GM23338 (cell line): Measurements from ENCODE around the gene KCNAB3. TPM values are rescaled to one million over a fixed set of nuclear protein-coding genes. Genes with fewer than 3 reads are reported as not detected.

ENCODE experiments used
- ATAC-seq: fragments of 200-7000 bp; cut with Tn5 transposase; 3 replicates; pipeline ENCODE4 v1.9.1; 2020
- DNase-seq: peaks from one replicate; pipeline ENCODE4 v3.0.0-alpha.2; 2015; ENCODE audit warnings: low spot score
- H2AFZ ChIP-seq: fragments of 200-600 bp; sonication (generic); 2 replicates; pipeline ENCODE4 v1.8.0; 2016; ENCODE audit warnings: antibody characterized with exemption, mild to moderate bottlenecking, moderate library complexity
- H3F3A ChIP-seq: fragments of 200-600 bp; sonication (generic); replicated peaks from 2 replicates; pipeline ENCODE4 v1.8.0; 2017; ENCODE audit warnings: antibody characterized with exemption, mixed run types, low read depth
- H3K27ac ChIP-seq: fragments of 200-600 bp; sonication (generic); 2 replicates; pipeline ENCODE4 v1.6.1; 2016; ENCODE audit warnings: low read depth
- H3K27me3 ChIP-seq: fragments of 200-600 bp; sonication (generic); 2 replicates; pipeline ENCODE4 v1.8.0; 2016; ENCODE audit warnings: mild to moderate bottlenecking, mixed run types, moderate library complexity; ENCODE audit not compliant: insufficient read depth
- H3K36me3 ChIP-seq: fragments of 200-600 bp; sonication (generic); 2 replicates; pipeline ENCODE4 v1.8.0; 2016; ENCODE audit warnings: mild to moderate bottlenecking; ENCODE audit not compliant: insufficient read depth
- H3K4me1 ChIP-seq: fragments of 200-600 bp; sonication (generic); 2 replicates; pipeline ENCODE4 v1.8.0; 2016; ENCODE audit warnings: mild to moderate bottlenecking, moderate library complexity; ENCODE audit not compliant: insufficient read depth
- H3K4me2 ChIP-seq: fragments of 200-600 bp; sonication (generic); 2 replicates; pipeline ENCODE4 v1.7.1; 2017; ENCODE audit warnings: mixed run types
- H3K4me3 ChIP-seq: fragments of 200-600 bp; sonication (generic); 2 replicates; pipeline ENCODE4 v1.6.1; 2016; ENCODE audit warnings: mixed run types
- H3K79me2 ChIP-seq: fragments of 200-600 bp; sonication (generic); replicated peaks from 2 replicates; pipeline ENCODE4 v1.8.0; 2017; ENCODE audit warnings: mild to moderate bottlenecking; ENCODE audit not compliant: insufficient read depth
- H3K9me2 ChIP-seq: fragments of 200-600 bp; sonication (generic); 2 replicates; pipeline ENCODE4 v1.8.0; 2017; ENCODE audit not compliant: insufficient read depth
- H4K20me1 ChIP-seq: fragments of 200-600 bp; sonication (generic); replicated peaks from 2 replicates; pipeline ENCODE4 v1.8.0; 2017; ENCODE audit warnings: mild to moderate bottlenecking; ENCODE audit not compliant: insufficient read depth
- H3K27ac Mint-ChIP-seq: 2 replicates; pipeline ENCODE4 v1.8.0; 2020; ENCODE audit warnings: inconsistent platforms, mild to moderate bottlenecking, moderate library complexity, mixed read lengths
- H3K27me3 Mint-ChIP-seq: 3 replicates; pipeline ENCODE4 v1.8.0; 2022; ENCODE audit warnings: low read depth, mild to moderate bottlenecking, moderate library complexity, mixed read lengths, inconsistent platforms; ENCODE audit not compliant: insufficient read depth, poor library complexity
- H3K36me3 Mint-ChIP-seq: 3 replicates; pipeline ENCODE4 v1.8.0; 2021; ENCODE audit warnings: low read depth, mild to moderate bottlenecking, inconsistent platforms, moderate library complexity, mixed read lengths
- H3K4me1 Mint-ChIP-seq: 3 replicates; pipeline ENCODE4 v1.8.0; 2020; ENCODE audit warnings: mild to moderate bottlenecking, inconsistent platforms, mixed read lengths
- H3K4me3 Mint-ChIP-seq: 3 replicates; pipeline ENCODE4 v1.8.0; 2021; ENCODE audit warnings: moderate library complexity, mild to moderate bottlenecking, inconsistent platforms, mixed read lengths
- H3K9me3 Mint-ChIP-seq: 3 replicates; pipeline ENCODE4 v1.8.0; 2020; ENCODE audit warnings: moderate library complexity, mild to moderate bottlenecking, inconsistent platforms, mixed read lengths
- CREB1 ChIP-seq: fragments of 250-450 bp; sonication (Bioruptor Pico); IDR thresholded peaks from 2 replicates; pipeline ENCODE4 v1.5.0; 2020; ENCODE audit warnings: low read depth, mild to moderate bottlenecking, moderate library complexity
- CTCF ChIP-seq, 2 experiments: fragments of 200-600 bp in 1 of 2; sonication (generic) in 1 of 2; conservative IDR thresholded peaks; 2 replicates each; pipeline versions ENCODE4 v1.5.1 to v1.6.1; 2016 to 2017; ENCODE audit warnings: antibody characterized with exemption in 2 of 2, low read depth in 2 of 2, mild to moderate bottlenecking in 2 of 2, moderate library complexity in 1 of 2
- EZH2 ChIP-seq: fragments of 200-600 bp; sonication (generic); IDR thresholded peaks from one replicate; pipeline ENCODE4 v1.8.0; 2017; ENCODE audit warnings: antibody characterized with exemption, mild to moderate bottlenecking, low read depth; ENCODE audit not compliant: unreplicated experiment
- EZH2phosphoT487 ChIP-seq: fragments of 200-600 bp; sonication (generic); IDR thresholded peaks from one replicate; pipeline ENCODE4 v1.8.1; 2018; ENCODE audit warnings: antibody characterized with exemption; ENCODE audit not compliant: unreplicated experiment
- JUNB ChIP-seq: IDR thresholded peaks from one replicate; pipeline ENCODE4 v1.6.1; 2016; ENCODE audit warnings: antibody characterized with exemption; ENCODE audit not compliant: unreplicated experiment
- NANOG ChIP-seq: IDR thresholded peaks from 2 replicates; pipeline ENCODE4 v1.6.1; 2016; ENCODE audit warnings: antibody characterized with exemption, borderline replicate concordance
- POLR2AphosphoS5 ChIP-seq: IDR thresholded peaks from 2 replicates; pipeline ENCODE4 v1.6.1; 2016; ENCODE audit warnings: antibody characterized with exemption, low read depth
- REST ChIP-seq: IDR thresholded peaks from one replicate; pipeline ENCODE4 v1.6.1; 2018; ENCODE audit warnings: antibody characterized with exemption; ENCODE audit not compliant: unreplicated experiment
- STAT1 ChIP-seq: IDR thresholded peaks from one replicate; pipeline ENCODE4 v1.6.1; 2016; ENCODE audit warnings: antibody characterized with exemption; ENCODE audit not compliant: unreplicated experiment
- ZNF114 ChIP-seq: fragments of 250-450 bp; sonication (Bioruptor Pico); IDR thresholded peaks from 2 replicates; pipeline ENCODE4 v1.5.0; 2020; ENCODE audit warnings: mild to moderate bottlenecking, moderate library complexity
- ZNF331 ChIP-seq: fragments of 250-450 bp; sonication (Bioruptor Pico); IDR thresholded peaks from 2 replicates; pipeline ENCODE4 v1.5.0; 2020; ENCODE audit warnings: low read depth, mild to moderate bottlenecking, moderate library complexity
- ZNF462 ChIP-seq: fragments of 250-450 bp; sonication (Bioruptor Pico); IDR thresholded peaks from 2 replicates; pipeline ENCODE4 v1.5.0; 2020; ENCODE audit warnings: mild to moderate bottlenecking, moderate library complexity
- polyA plus RNA-seq: library from polyadenylated mRNA; unstranded; fragments of >200 nt; fragmentation: Nextera tagmentation; extraction: Ambion mirVana; gene quantifications from 2 replicates; pipeline ENCODE4 v1.2.1, GENCODE V29; 2016
- total RNA-seq: library from RNA; depleted of rRNA; stranded (reverse); fragments of >200 nt; shearing (Covaris generic); gene quantifications from 2 replicates; pipeline ENCODE4 v1.2.3, GENCODE V29; 2014
- TF ChIP-seq, protein P1 (sequence below): IDR thresholded peaks from 2 replicates; pipeline ENCODE4 v1.6.1; 2016; ENCODE audit warnings: antibody characterized with exemption

KCNAB3 gene
- total and polyA plus RNA-seq, 2 experiments from 2014 or later = 0.45 to 1.0 TPM

DNA sequence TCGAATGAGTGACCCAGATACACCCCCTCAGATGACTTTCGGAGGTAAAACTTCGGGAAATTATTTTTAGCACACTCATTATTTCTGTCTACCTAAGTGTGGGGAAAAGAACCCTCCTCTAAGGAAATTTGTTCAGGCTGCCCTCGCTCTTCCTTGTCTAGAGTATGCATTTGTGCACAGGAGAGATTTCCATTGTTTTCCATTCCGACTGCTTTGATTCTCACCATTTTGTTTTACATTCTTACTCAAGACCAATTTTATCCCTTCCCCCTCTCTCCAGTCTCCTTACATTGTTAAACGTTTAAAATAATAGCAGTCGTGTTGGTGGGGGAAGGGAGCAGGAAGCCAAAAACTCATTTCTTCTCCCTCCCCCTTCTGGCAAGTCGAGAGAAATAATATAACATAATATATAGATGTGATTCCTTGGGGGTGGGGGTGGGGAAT lies 42.6 kb downstream of the KCNAB3 start:
- H3K27ac Mint-ChIP-seq = no peak overlapping the region
- no peaks in the 10 kb centered on the region for H4K20me1 ChIP-seq
- peaks cover 58% of the 10 kb centered on the region for H3K27me3 ChIP-seq
- H3K27ac ChIP-seq = no peak overlapping the region
- peaks cover 46% of the 10 kb centered on the region for H3K4me1 ChIP-seq
- H3K4me1 Mint-ChIP-seq = peaks cover 3% of the 10 kb centered on the region; the same call in 2 of the 3 replicates
- no peak for ATAC-seq
- H3K4me3 Mint-ChIP-seq = no peak overlapping the region
- peak overlapping the region; percentile 65 for H3K4me3 ChIP-seq
- H3K36me3 ChIP-seq = 0 out of 2 replicates have a peak, but pooled peaks cover 3% of the 10 kb centered on the region
- H3K36me3 Mint-ChIP-seq = no peaks in the 10 kb centered on the region; the same call in 2 of the 3 replicates
- no peaks in the 10 kb centered on the region for H3K79me2 ChIP-seq
- H3K9me2 ChIP-seq = no peaks in the 10 kb centered on the region
- H3K27me3 Mint-ChIP-seq = peaks cover 9% of the 10 kb centered on the region
- H3K9me3 Mint-ChIP-seq = no peaks in the 10 kb centered on the region; the same call in 2 of the 3 replicates
- H3F3A ChIP-seq = peaks cover 8% of the 10 kb centered on the region
- DNase-seq = peak; percentile 42
- peak overlapping the region; percentile 88 for H3K4me2 ChIP-seq
- TF ChIP-seq REST (no peak), ZNF114 (CRISPR knock-in tag) (no peak), ZNF331 (CRISPR knock-in tag) (no peak), STAT1 (no peak), CREB1 (CRISPR knock-in tag) (no peak), NANOG (no peak), CTCF (conservative IDR thresholded peaks at IDR 0.05; ENCODE audit: low read depth in 2 of 2) (no peak), JUNB (no peak), ZNF462 (CRISPR knock-in tag) (no peak), POLR2AphosphoS5 (no peak), EZH2phosphoT487 (no peak), EZH2 (no peak)
- TF ChIP-seq, protein P1, sequence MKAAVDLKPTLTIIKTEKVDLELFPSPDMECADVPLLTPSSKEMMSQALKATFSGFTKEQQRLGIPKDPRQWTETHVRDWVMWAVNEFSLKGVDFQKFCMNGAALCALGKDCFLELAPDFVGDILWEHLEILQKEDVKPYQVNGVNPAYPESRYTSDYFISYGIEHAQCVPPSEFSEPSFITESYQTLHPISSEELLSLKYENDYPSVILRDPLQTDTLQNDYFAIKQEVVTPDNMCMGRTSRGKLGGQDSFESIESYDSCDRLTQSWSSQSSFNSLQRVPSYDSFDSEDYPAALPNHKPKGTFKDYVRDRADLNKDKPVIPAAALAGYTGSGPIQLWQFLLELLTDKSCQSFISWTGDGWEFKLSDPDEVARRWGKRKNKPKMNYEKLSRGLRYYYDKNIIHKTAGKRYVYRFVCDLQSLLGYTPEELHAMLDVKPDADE = no peak
- peak overlapping the region; percentile 87 for H2AFZ ChIP-seq
